Osteocyte (in vitro differentiated cells): Measurements from ENCODE around the gene STK32A. TPM values are rescaled to one million over a fixed set of nuclear protein-coding genes. Genes with fewer than 3 reads are reported as not detected.

Source experiments
- DNase-seq: peaks from one replicate; pipeline ENCODE4 v3.0.0; 2021; ENCODE audit warnings: mixed read lengths; ENCODE audit not compliant: unreplicated experiment; ENCODE audit errors: extremely low spot score
- H3K27ac Mint-ChIP-seq: one replicate; pipeline ENCODE4 v1.8.0; 2021; ENCODE audit warnings: mild to moderate bottlenecking, mixed read lengths; ENCODE audit not compliant: unreplicated experiment
- H3K27me3 Mint-ChIP-seq: one replicate; pipeline ENCODE4 v1.8.0; 2021; ENCODE audit warnings: mixed read lengths; ENCODE audit not compliant: unreplicated experiment
- H3K36me3 Mint-ChIP-seq: one replicate; pipeline ENCODE4 v1.8.0; 2021; ENCODE audit warnings: mixed read lengths; ENCODE audit not compliant: unreplicated experiment
- H3K4me1 Mint-ChIP-seq: one replicate; pipeline ENCODE4 v1.8.0; 2021; ENCODE audit warnings: mixed read lengths; ENCODE audit not compliant: unreplicated experiment
- H3K4me3 Mint-ChIP-seq: one replicate; pipeline ENCODE4 v1.8.0; 2021; ENCODE audit warnings: mild to moderate bottlenecking, moderate library complexity, mixed read lengths; ENCODE audit not compliant: unreplicated experiment
- H3K9me3 Mint-ChIP-seq: one replicate; pipeline ENCODE4 v1.8.0; 2021; ENCODE audit warnings: mixed read lengths; ENCODE audit not compliant: unreplicated experiment
- total RNA-seq: library from RNA; stranded (reverse); gene quantifications from 2 replicates; pipeline ENCODE4 v1.2.1, GENCODE V29; 2021
- TF ChIP-seq, protein P1 (sequence below): fragments of 200-600 bp; sonication (generic); IDR thresholded peaks from 2 replicates; pipeline ENCODE4 v1.5.0; 2021; ENCODE audit warnings: antibody characterized with exemption, mild to moderate bottlenecking, moderate library complexity

Gene STK32A
- total RNA-seq, 1 donor from 2014 or later, result not detected

DNA sequence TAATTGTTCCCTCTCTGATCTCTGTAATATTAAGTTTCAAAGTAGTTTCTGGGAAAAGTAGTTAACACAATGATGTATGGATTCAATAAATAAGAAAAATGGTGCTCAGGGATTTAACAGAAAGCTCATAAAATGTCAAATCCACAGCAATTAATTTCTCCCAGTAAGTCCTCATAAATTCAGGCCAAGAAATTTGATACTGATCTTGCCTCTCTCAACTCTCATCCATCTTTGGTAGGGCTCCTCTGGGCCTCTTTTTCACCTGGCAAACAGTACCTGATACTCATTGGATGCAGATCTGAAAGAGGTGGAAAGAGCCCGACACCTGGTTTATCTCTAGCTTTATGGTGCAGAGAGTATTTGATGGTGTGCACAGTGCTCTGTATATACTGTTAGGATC is 106.1 kb downstream of the STK32A start:
- H3K4me1 Mint-ChIP-seq, result no peaks in the 10 kb centered on the region
- H3K9me3 Mint-ChIP-seq, result no peaks in the 10 kb centered on the region
- H3K27me3 Mint-ChIP-seq, result peaks cover 30% of the 10 kb centered on the region
- TF ChIP-seq, protein P1, sequence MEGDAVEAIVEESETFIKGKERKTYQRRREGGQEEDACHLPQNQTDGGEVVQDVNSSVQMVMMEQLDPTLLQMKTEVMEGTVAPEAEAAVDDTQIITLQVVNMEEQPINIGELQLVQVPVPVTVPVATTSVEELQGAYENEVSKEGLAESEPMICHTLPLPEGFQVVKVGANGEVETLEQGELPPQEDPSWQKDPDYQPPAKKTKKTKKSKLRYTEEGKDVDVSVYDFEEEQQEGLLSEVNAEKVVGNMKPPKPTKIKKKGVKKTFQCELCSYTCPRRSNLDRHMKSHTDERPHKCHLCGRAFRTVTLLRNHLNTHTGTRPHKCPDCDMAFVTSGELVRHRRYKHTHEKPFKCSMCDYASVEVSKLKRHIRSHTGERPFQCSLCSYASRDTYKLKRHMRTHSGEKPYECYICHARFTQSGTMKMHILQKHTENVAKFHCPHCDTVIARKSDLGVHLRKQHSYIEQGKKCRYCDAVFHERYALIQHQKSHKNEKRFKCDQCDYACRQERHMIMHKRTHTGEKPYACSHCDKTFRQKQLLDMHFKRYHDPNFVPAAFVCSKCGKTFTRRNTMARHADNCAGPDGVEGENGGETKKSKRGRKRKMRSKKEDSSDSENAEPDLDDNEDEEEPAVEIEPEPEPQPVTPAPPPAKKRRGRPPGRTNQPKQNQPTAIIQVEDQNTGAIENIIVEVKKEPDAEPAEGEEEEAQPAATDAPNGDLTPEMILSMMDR, result no peak
- H3K4me3 Mint-ChIP-seq, result no peak overlapping the region
- no peak for DNase-seq
- no peaks in the 10 kb centered on the region for H3K36me3 Mint-ChIP-seq
- H3K27ac Mint-ChIP-seq, result no peak overlapping the region

DNA sequence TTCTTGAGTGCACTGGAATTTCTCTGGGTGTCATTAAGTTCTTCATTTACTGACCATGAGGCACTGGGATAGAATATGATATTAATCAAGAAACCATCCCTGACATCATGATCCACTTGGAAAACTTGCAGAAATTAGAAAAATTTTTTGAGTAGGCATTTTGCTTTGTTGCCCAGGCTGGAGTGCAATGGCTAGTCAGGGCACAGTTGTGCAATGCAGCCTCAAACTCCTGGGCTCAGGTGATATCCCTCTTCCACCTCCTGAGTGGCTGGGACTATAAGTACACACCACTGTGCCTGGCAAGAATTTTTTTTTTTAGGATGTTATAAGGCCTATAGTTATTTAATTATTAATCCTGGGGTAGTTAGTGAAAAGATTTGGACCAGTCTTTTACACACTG is 106.5 kb downstream of the STK32A start:
- TF ChIP-seq, protein P1, result no peak
- H3K27ac Mint-ChIP-seq, result no peak overlapping the region
- no peak for DNase-seq
- H3K9me3 Mint-ChIP-seq, result no peaks in the 10 kb centered on the region
- no peak overlapping the region for H3K4me3 Mint-ChIP-seq
- H3K27me3 Mint-ChIP-seq, result peaks cover 33% of the 10 kb centered on the region
- H3K4me1 Mint-ChIP-seq, result no peaks in the 10 kb centered on the region
- H3K36me3 Mint-ChIP-seq, result no peaks in the 10 kb centered on the region

DNA sequence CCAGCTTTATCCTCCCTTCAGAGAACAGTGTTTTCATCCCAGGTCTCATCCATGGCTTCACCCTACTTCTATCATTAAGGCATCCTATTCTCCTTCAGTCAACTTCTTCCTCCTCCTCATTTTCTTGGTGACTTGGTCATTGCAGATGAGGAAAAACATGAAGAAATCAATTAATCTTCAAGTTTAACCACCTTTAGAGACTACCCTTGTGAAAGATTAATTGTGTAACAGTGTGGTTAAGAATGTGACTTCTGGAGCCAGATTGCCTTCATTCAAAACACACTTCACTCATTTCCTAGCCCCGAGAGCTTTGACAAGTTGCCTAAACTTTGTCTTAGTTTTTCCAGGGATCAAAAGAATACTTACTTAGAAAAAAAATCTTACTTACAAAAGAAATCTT is 110.0 kb downstream of the STK32A start:
- Mint-ChIP-seq H3K27ac (no peak overlapping the region), H3K4me1 (no peaks in the 10 kb centered on the region), H3K27me3 (peaks cover 36% of the 10 kb centered on the region), H3K4me3 (no peak overlapping the region), H3K9me3 (no peaks in the 10 kb centered on the region), H3K36me3 (no peaks in the 10 kb centered on the region)
- TF ChIP-seq, protein P1, result no peak
- DNase-seq, result no peak

DNA sequence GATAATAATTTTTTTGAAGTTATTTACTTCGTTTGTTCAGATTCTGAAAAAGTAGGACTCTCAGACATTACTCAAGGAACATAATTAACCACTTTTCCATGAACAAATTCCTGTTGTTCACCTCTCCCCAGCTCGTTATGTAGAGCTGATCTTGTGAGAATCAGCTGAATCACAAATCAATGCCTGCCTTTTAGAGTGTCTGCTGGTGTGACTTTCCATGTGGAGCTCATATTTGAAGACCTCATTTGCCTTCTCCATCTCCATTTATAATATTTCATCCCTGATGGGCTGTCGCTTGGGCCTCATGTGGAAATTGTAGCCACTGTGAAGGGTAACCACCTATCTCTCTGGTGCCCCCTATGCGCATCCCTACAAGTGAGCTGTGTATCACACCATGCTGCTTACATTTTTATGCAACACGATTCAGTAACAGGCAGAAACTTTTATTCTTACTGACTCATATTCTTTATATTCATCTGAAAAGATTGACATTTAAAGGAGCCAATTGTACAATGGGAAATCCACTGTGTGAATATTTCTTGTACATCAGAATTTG is 111.3 kb downstream of the STK32A start:
- no peak overlapping the region for H3K27ac Mint-ChIP-seq
- no peaks in the 10 kb centered on the region for H3K4me1 Mint-ChIP-seq
- no peaks in the 10 kb centered on the region for H3K36me3 Mint-ChIP-seq
- no peaks in the 10 kb centered on the region for H3K9me3 Mint-ChIP-seq
- H3K4me3 Mint-ChIP-seq, result no peak overlapping the region
- H3K27me3 Mint-ChIP-seq, result peaks cover 36% of the 10 kb centered on the region
- no peak for DNase-seq
- TF ChIP-seq, protein P1, result no peak

DNA sequence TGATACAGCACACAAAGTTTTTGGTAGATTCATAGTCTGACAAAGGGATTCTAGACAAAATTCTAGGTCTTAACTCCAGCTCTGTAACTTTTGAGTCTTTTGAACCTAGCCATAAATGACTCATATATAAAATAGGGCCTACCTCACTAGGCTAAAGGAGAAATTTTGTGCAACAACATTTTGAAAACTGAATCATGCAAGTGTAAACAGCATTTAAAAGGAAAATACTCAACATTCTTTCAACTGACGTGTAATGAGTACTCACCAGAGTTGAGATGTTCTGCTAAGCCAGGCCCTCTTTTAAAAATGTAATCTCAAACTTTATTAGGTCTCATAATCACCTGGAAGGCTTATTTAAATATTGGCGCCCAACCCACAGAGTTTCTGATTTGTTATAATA is 113.2 kb downstream of the STK32A start:
- Mint-ChIP-seq H3K4me3 (no peak overlapping the region), H3K36me3 (no peaks in the 10 kb centered on the region), H3K27ac (no peak overlapping the region), H3K4me1 (no peaks in the 10 kb centered on the region), H3K9me3 (no peaks in the 10 kb centered on the region), H3K27me3 (peaks cover 35% of the 10 kb centered on the region)
- no peak for DNase-seq
- TF ChIP-seq, protein P1, result no peak
